HFF-Myc (cell line): ENCODE data around the gene MGAT4A.

Experiments
- DNase-seq: peaks from one replicate; pipeline ENCODE4 v3.0.0-alpha.2; 2011; ENCODE audit warnings: low read depth; ENCODE audit errors: extremely low read depth
- H3K4me3 ChIP-seq: replicated peaks from 2 replicates; pipeline ENCODE4 v1.5.1; 2011; ENCODE audit warnings: low read depth, mild to moderate bottlenecking, control low read depth, low read length
- TF ChIP-seq, protein P1 (sequence below): IDR thresholded peaks from 2 replicates; pipeline ENCODE4 v1.5.1; 2012; ENCODE audit warnings: mild to moderate bottlenecking, low read depth, low read length, control low read depth; ENCODE audit errors: missing control alignments

Gene MGAT4A

GRCh38 chr2:98692090-98693054, 38.6 kb downstream of the MGAT4A start:
- DNase-seq: no peak
- H3K4me3 ChIP-seq: no peak overlapping the region
- TF ChIP-seq, protein P1, sequence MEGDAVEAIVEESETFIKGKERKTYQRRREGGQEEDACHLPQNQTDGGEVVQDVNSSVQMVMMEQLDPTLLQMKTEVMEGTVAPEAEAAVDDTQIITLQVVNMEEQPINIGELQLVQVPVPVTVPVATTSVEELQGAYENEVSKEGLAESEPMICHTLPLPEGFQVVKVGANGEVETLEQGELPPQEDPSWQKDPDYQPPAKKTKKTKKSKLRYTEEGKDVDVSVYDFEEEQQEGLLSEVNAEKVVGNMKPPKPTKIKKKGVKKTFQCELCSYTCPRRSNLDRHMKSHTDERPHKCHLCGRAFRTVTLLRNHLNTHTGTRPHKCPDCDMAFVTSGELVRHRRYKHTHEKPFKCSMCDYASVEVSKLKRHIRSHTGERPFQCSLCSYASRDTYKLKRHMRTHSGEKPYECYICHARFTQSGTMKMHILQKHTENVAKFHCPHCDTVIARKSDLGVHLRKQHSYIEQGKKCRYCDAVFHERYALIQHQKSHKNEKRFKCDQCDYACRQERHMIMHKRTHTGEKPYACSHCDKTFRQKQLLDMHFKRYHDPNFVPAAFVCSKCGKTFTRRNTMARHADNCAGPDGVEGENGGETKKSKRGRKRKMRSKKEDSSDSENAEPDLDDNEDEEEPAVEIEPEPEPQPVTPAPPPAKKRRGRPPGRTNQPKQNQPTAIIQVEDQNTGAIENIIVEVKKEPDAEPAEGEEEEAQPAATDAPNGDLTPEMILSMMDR: no peak

- DNase-seq: peak; percentile 3
- TF ChIP-seq, protein P1: no peak
- H3K4me3 ChIP-seq: no peak overlapping the region
Observed at GRCh38 chr2:98691303-98691702, 39.6 kb downstream of the MGAT4A start.

- TF ChIP-seq, protein P1: no peak
- DNase-seq: no peak
- no peak overlapping the region for H3K4me3 ChIP-seq
Observed at GRCh38 chr2:98685930-98686887, 44.7 kb downstream of the MGAT4A start.

GRCh38 chr2:98683728-98684127, 47.2 kb downstream of the MGAT4A start:
- no peak overlapping the region for H3K4me3 ChIP-seq
- DNase-seq: no peak
- TF ChIP-seq, protein P1: no peak

DNA sequence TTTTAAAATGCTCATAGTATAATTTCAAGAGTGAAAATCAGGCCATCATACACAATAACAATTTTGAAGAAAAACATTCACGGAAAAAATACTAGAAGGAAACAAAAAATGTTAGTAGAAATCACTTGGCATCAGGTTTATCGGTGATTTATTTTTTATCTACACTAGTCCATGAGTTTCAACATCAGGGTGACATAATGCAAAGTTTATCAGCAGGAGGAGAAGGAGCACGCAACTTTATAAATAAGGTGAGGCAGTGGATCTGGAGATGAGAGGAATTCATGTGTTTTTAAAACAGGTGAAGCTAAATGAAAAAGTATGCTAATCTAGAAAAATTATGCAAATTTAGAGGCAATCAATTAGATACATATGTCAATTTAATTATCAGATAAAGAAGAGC, 54.2 kb downstream of the MGAT4A start:
- DNase-seq: no peak
- TF ChIP-seq, protein P1: no peak
- no peak overlapping the region for H3K4me3 ChIP-seq

DNA sequence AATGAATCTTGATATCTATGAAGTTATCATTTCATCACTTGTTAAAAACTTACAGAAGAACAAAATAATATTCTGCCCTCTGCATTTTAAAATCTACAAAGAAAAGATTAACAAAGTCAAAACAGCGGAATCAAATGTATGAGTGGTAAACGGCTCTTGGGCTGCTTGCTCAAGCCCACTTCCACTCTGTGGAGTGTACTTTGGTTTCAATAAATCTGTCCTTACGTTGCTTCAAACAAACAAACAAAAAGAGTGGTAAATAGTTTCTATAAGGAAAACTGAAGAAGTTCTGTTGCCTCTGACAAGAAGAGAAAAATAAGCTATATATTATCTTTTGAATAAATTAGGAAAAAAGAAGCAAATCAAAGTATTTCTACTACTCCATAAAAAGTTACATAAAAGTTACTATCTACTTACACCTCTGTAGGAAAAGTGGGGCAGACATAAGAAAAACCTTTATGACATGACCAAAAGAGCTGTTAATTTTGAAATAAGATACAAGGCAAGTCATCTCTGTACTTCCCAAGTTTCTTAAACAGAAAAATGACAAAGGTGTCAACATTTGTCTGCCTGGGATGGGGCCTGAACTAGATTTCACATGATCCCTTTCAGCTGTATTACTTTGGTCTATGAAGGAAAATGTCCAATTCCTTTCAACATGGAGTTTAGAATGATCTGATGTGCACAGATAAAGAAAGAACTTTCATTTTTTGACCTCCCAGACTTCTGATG, 56.5 kb downstream of the MGAT4A start:
- DNase-seq: no peak
- no peak overlapping the region for H3K4me3 ChIP-seq
- TF ChIP-seq, protein P1: no peak
